ENCODE data around the gene EXOC2.

Gene EXOC2

DNA sequence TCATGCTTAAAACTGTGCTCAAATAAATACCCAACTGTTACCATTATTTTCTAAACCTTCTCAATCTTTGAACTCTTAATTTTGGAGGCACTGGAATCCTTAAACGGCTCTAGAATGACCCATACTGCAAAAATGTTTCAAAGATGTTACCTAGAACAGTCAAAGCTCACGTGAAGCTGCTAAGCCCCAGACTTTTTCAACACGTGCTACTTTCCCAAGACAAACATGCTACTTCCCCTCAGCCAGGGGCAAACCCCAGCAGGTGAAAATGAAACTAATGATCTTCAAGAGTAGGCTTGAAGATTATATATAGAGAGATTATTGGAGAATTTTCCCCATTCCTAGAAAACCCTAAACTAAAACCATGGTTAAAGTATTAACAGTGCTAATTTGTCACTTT is 64.2 kb downstream of the EXOC2 start:
- H3K27ac Mint-ChIP-seq (ENCODE audit: low read depth), result peak overlapping the region; percentile 73
- DNase-seq (ENCODE audit: low spot score in 2 of 2), result no peak
- no peak for ATAC-seq (replicated peaks; ENCODE audit: extremely low read depth, poor library complexity, severe bottlenecking)
- no peak overlapping the region for H3K4me3 Mint-ChIP-seq
- H3K27me3 Mint-ChIP-seq, result no peaks in the 10 kb centered on the region
- H3K4me1 Mint-ChIP-seq, result peaks cover 18% of the 10 kb centered on the region
- no peaks in the 10 kb centered on the region for H3K9me3 Mint-ChIP-seq
- peaks cover 25% of the 10 kb centered on the region for H3K36me3 Mint-ChIP-seq (ENCODE audit: insufficient read depth)

GRCh38 chr6:626236-626635 is 66.7 kb downstream of the EXOC2 start:
- peaks cover 25% of the 10 kb centered on the region for H3K36me3 Mint-ChIP-seq (ENCODE audit: insufficient read depth)
- no peak overlapping the region for H3K27ac Mint-ChIP-seq (ENCODE audit: low read depth)
- no peaks in the 10 kb centered on the region for H3K9me3 Mint-ChIP-seq
- no peaks in the 10 kb centered on the region for H3K27me3 Mint-ChIP-seq
- ATAC-seq (replicated peaks; ENCODE audit: extremely low read depth, poor library complexity, severe bottlenecking) (no peak), DNase-seq (ENCODE audit: low spot score in 2 of 2) (no peak)
- peaks cover 18% of the 10 kb centered on the region for H3K4me1 Mint-ChIP-seq
- H3K4me3 Mint-ChIP-seq, result no peak overlapping the region

DNA sequence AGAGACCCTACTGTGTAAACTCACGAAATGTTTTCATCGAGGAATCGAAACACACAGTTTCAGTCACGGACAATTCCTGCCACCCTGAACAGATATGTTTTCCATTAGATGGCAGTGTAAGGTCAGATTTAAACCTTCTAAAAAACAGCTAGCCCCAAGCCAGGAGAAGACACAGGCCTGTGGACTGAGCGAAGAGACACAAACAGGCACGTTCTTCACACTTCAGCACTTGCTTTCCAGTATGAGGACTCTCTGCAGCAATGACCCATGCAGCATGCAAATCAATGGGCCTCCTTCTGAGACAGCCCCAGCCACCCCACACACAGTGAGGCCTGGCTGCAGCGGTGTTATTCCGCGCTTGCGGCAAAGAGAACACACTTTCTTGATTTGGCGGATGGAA is 68.0 kb downstream of the EXOC2 start:
- no peak for ATAC-seq (replicated peaks; ENCODE audit: extremely low read depth, poor library complexity, severe bottlenecking)
- Mint-ChIP-seq H3K9me3 (no peaks in the 10 kb centered on the region), H3K27ac (ENCODE audit: low read depth) (no peak overlapping the region)

GRCh38 chr6:622462-622861 is 70.5 kb downstream of the EXOC2 start:
- H3K27me3 Mint-ChIP-seq, result no peaks in the 10 kb centered on the region
- peaks cover 19% of the 10 kb centered on the region for H3K36me3 Mint-ChIP-seq (ENCODE audit: insufficient read depth)
- H3K4me1 Mint-ChIP-seq, result peaks cover 8% of the 10 kb centered on the region
- DNase-seq (ENCODE audit: low spot score in 2 of 2) (no peak), ATAC-seq (replicated peaks; ENCODE audit: extremely low read depth, poor library complexity, severe bottlenecking) (no peak)
- H3K27ac Mint-ChIP-seq (ENCODE audit: low read depth), result no peak overlapping the region
- no peaks in the 10 kb centered on the region for H3K9me3 Mint-ChIP-seq
- no peak overlapping the region for H3K4me3 Mint-ChIP-seq

More for the DNA sequence above, 68.0 kb downstream of the EXOC2 start:
- Mint-ChIP-seq H3K4me1 (peaks cover 18% of the 10 kb centered on the region), H3K36me3 (ENCODE audit: insufficient read depth) (peaks cover 19% of the 10 kb centered on the region), H3K27me3 (no peaks in the 10 kb centered on the region), H3K4me3 (no peak overlapping the region)
- DNase-seq (ENCODE audit: low spot score in 2 of 2), result no peak

GRCh38 chr6:621931-622330 is 71.0 kb downstream of the EXOC2 start:
- Mint-ChIP-seq H3K27ac (ENCODE audit: low read depth) (no peak overlapping the region), H3K27me3 (no peaks in the 10 kb centered on the region), H3K36me3 (ENCODE audit: insufficient read depth) (peaks cover 20% of the 10 kb centered on the region), H3K9me3 (no peaks in the 10 kb centered on the region), H3K4me3 (no peak overlapping the region), H3K4me1 (peaks cover 12% of the 10 kb centered on the region)
- ATAC-seq (replicated peaks; ENCODE audit: extremely low read depth, poor library complexity, severe bottlenecking) (no peak), DNase-seq (ENCODE audit: low spot score in 2 of 2) (no peak)

DNA sequence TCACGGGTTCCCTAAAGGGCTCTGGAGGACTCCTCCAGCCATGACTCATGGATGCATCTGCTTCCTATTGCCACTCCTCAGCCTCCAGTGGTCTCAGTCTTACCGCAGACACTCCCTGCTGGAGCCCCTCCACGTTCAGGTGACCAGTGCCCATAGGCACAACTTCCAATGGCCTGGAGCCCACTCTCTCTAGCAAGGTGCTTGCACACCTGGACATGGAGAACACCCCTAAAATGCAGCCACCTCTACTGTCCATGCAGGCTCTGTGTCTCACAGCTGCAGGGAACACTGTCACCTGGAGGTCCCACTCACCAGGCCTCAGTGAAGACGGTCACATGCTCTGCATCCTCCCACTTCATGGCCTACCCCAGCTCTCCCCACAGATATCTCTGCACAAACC is 72.0 kb downstream of the EXOC2 start:
- peaks cover 19% of the 10 kb centered on the region for H3K36me3 Mint-ChIP-seq (ENCODE audit: insufficient read depth)
- ATAC-seq (replicated peaks; ENCODE audit: extremely low read depth, poor library complexity, severe bottlenecking), result no peak
- no peaks in the 10 kb centered on the region for H3K27me3 Mint-ChIP-seq
- no peak overlapping the region for H3K4me3 Mint-ChIP-seq
- DNase-seq (ENCODE audit: low spot score in 2 of 2), result no peak
- H3K27ac Mint-ChIP-seq (ENCODE audit: low read depth), result peak overlapping the region; percentile 19
- H3K9me3 Mint-ChIP-seq, result no peaks in the 10 kb centered on the region
- H3K4me1 Mint-ChIP-seq, result peaks cover 12% of the 10 kb centered on the region

DNA sequence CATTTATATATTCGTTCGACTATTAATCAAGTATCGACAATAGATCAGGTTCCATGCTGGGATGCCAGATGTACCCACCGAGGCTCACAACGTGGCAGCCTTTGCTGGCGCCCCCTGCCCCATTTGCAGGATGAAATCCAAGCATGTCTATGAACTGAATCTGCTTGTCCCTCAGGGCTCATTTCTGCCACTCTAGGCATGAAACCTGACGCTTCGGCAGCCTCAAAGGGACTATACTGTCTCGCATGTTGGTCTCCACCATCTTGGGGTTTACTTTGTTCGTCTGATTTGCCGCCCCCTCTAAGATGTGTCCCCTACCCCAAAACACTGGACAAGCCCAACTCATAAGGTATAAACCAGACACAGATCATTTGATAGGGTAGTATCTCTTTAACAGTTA is 72.8 kb downstream of the EXOC2 start:
- H3K27me3 Mint-ChIP-seq, result no peaks in the 10 kb centered on the region
- H3K9me3 Mint-ChIP-seq, result no peaks in the 10 kb centered on the region
- H3K36me3 Mint-ChIP-seq (ENCODE audit: insufficient read depth), result peaks cover 21% of the 10 kb centered on the region
- no peak for DNase-seq (ENCODE audit: low spot score in 2 of 2)
- no peak for ATAC-seq (replicated peaks; ENCODE audit: extremely low read depth, poor library complexity, severe bottlenecking)
- H3K4me3 Mint-ChIP-seq, result no peak overlapping the region
- H3K27ac Mint-ChIP-seq (ENCODE audit: low read depth), result no peak overlapping the region
- H3K4me1 Mint-ChIP-seq, result peaks cover 10% of the 10 kb centered on the region

DNA sequence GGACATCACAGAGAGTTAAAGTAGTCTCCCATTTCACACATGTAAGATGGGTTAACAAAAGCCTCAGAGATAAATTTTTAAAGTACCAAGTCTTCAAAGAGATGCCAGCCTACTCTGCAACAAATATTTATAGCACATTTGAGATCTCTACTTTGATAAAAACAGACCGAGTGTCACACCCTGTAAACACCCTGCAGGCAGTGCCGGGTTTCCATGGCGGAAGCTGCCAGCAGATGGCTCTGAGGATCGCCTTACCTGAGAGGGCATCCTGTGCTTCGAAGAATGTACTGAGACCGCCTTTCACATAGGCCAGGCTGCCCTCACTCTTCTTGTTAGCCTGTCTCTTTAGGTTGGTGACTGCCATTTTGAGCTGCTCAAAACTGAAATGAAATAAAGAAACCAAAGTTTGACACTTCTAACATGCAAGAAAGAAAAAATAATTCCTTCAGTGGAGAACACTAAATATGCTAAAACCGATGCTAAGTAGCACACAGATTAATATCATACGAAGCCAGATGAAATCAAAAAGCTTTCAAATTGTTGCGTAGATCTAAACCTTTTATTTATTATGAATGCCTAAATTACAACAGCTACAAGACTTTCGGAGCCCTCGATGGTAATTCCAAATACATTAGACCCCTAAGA is 75.4 kb downstream of the EXOC2 start:
- no peak overlapping the region for H3K4me3 Mint-ChIP-seq

DNA sequence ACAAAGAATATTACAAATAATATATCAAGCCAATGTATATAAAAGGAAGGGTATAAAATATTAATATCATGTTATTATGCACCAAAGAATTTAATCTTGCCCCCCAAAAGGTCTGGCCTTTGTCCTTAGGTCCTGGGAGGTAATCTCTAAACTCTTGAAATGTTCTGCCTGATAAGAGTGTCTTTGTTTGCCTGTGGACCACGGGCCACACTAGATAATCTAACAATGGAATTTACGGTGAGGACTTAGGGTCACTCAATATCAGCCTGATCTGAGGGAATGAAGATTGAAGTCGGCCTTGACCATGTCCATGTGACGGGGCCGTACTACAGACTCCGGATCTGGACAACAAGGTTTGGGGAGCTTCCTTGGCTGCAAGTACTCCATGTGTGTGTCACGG is 79.0 kb downstream of the EXOC2 start:
- Mint-ChIP-seq H3K27me3 (no peaks in the 10 kb centered on the region), H3K4me1 (peaks cover 7% of the 10 kb centered on the region), H3K27ac (ENCODE audit: low read depth) (no peak overlapping the region), H3K4me3 (no peak overlapping the region), H3K36me3 (ENCODE audit: insufficient read depth) (peaks cover 19% of the 10 kb centered on the region), H3K9me3 (no peaks in the 10 kb centered on the region)
- DNase-seq (ENCODE audit: low spot score in 2 of 2) (no peak), ATAC-seq (replicated peaks; ENCODE audit: extremely low read depth, poor library complexity, severe bottlenecking) (no peak)

More for the DNA sequence above, 75.4 kb downstream of the EXOC2 start:
- H3K9me3 Mint-ChIP-seq, result no peaks in the 10 kb centered on the region
- peaks cover 7% of the 10 kb centered on the region for H3K4me1 Mint-ChIP-seq
- peaks cover 16% of the 10 kb centered on the region for H3K36me3 Mint-ChIP-seq (ENCODE audit: insufficient read depth)
- no peak overlapping the region for H3K27ac Mint-ChIP-seq (ENCODE audit: low read depth)
- no peak for DNase-seq (ENCODE audit: low spot score in 2 of 2)
- no peaks in the 10 kb centered on the region for H3K27me3 Mint-ChIP-seq
- ATAC-seq (replicated peaks; ENCODE audit: extremely low read depth, poor library complexity, severe bottlenecking), result peak; percentile 49

DNA sequence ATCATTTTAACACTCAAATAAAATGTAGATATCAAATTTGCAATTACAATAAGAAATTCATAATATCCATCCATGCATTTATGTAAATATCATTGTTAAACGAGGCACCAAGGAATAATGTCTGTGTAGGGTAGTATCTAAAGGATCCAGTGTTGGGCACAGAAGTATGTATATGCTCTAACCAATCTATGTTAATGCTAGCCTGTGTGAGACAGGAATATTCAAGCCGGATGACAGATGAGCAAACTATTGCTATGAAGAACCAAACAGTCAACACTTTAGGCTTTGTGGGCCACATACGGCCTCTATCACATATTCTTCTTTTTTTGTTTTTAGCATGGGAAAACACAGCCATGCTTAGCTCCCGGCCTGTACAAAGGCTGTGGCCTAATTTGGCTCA is 81.0 kb downstream of the EXOC2 start:
- Mint-ChIP-seq H3K27ac (ENCODE audit: low read depth) (no peak overlapping the region), H3K4me3 (no peak overlapping the region), H3K9me3 (no peaks in the 10 kb centered on the region), H3K4me1 (no peaks in the 10 kb centered on the region), H3K27me3 (no peaks in the 10 kb centered on the region), H3K36me3 (ENCODE audit: insufficient read depth) (peaks cover 18% of the 10 kb centered on the region)
- no peak for ATAC-seq (replicated peaks; ENCODE audit: extremely low read depth, poor library complexity, severe bottlenecking)
- no peak for DNase-seq (ENCODE audit: low spot score in 2 of 2)

GRCh38 chr6:610882-611281 is 82.1 kb downstream of the EXOC2 start:
- H3K27ac Mint-ChIP-seq (ENCODE audit: low read depth), result no peak overlapping the region
- no peaks in the 10 kb centered on the region for H3K9me3 Mint-ChIP-seq
- no peak for ATAC-seq (replicated peaks; ENCODE audit: extremely low read depth, poor library complexity, severe bottlenecking)
- H3K4me3 Mint-ChIP-seq, result no peak overlapping the region
- no peaks in the 10 kb centered on the region for H3K27me3 Mint-ChIP-seq
- H3K4me1 Mint-ChIP-seq, result no peaks in the 10 kb centered on the region
- DNase-seq (ENCODE audit: low spot score in 2 of 2), result no peak
- peaks cover 24% of the 10 kb centered on the region for H3K36me3 Mint-ChIP-seq (ENCODE audit: insufficient read depth)

- DNase-seq (ENCODE audit: low spot score in 2 of 2) (no peak), ATAC-seq (replicated peaks; ENCODE audit: extremely low read depth, poor library complexity, severe bottlenecking) (no peak)
- Mint-ChIP-seq H3K4me1 (no peaks in the 10 kb centered on the region), H3K4me3 (no peak overlapping the region), H3K27ac (ENCODE audit: low read depth) (no peak overlapping the region), H3K36me3 (ENCODE audit: insufficient read depth) (peaks cover 20% of the 10 kb centered on the region), H3K9me3 (no peaks in the 10 kb centered on the region), H3K27me3 (no peaks in the 10 kb centered on the region)
Measured at GRCh38 chr6:609905-610304, 83.0 kb downstream of the EXOC2 start.

- H3K27ac Mint-ChIP-seq (ENCODE audit: low read depth), result no peak overlapping the region
- no peaks in the 10 kb centered on the region for H3K4me1 Mint-ChIP-seq
- no peaks in the 10 kb centered on the region for H3K27me3 Mint-ChIP-seq
- peaks cover 17% of the 10 kb centered on the region for H3K36me3 Mint-ChIP-seq (ENCODE audit: insufficient read depth)
- H3K4me3 Mint-ChIP-seq, result no peak overlapping the region
- DNase-seq (ENCODE audit: low spot score in 2 of 2), result no peak
- no peaks in the 10 kb centered on the region for H3K9me3 Mint-ChIP-seq
- no peak for ATAC-seq (replicated peaks; ENCODE audit: extremely low read depth, poor library complexity, severe bottlenecking)
Measured at GRCh38 chr6:606829-607379, 86.0 kb downstream of the EXOC2 start.

Measured in central memory CD8-positive, alpha-beta T cell (primary cell).